B cell (primary cell): Measurements from ENCODE around the gene SH3BP2. TPM values are rescaled to one million over a fixed set of nuclear protein-coding genes. Genes with fewer than 3 reads are reported as not detected.

ENCODE experiments used
- ATAC-seq: fragments of 200-7000 bp; cut with Tn5 transposase; one replicate; pipeline ENCODE4 v1.10.0; 2021; ENCODE audit warnings: low read depth, mild to moderate bottlenecking, moderate number of reproducible peaks, moderate library complexity
- CTCF ChIA-PET: fragments of 350-600 bp; sonication (Branson Sonifier 250); formaldehyde crosslinking; loops from one replicate; lab custom pipeline; 2021; ENCODE audit warnings: antibody characterized with exemption, inconsistent platforms; lab: Charles Lee
- POLR2A ChIA-PET: fragments of 350-600 bp; sonication (Branson Sonifier 250); formaldehyde crosslinking; loops from one replicate; lab custom pipeline; 2021; ENCODE audit warnings: antibody characterized with exemption; lab: Charles Lee
- DNase-seq: peaks from one replicate; pipeline ENCODE4 v3.0.0; 2013
- H2AFZ ChIP-seq: 2 replicates; pipeline ENCODE4 v1.6.1; 2012; ENCODE audit warnings: mild to moderate bottlenecking, low read depth, low read length; ENCODE audit not compliant: insufficient read depth, poor library complexity, severe bottlenecking
- H3K27ac ChIP-seq, 2 donors: 1 replicate in 1 of 2; 2 replicates in 1 of 2; pipeline ENCODE4 v1.5.1; 2012 to 2013; ENCODE audit warnings: low read length in 2 of 2, mild to moderate bottlenecking in 2 of 2, moderate library complexity in 1 of 2
- H3K27me3 ChIP-seq, 4 experiments: fragments of 200-600 bp in 1 of 4; sonication (generic) in 1 of 4; replicated peaks in 1 of 4; 1 replicate in 2 of 4; 2 replicates in 2 of 4; pipeline versions ENCODE4 v1.6.1 to v1.7.0; 2013 to 2016; ENCODE audit warnings: low read length in 3 of 4, mild to moderate bottlenecking in 2 of 4, mixed read lengths in 1 of 4, moderate library complexity in 1 of 4; ENCODE audit not compliant: insufficient read depth in 4 of 4, control insufficient read depth in 3 of 4; ENCODE audit errors: control extremely low read depth in 1 of 4
- H3K36me3 ChIP-seq, 2 experiments: replicated peaks in 1 of 2; 1 replicate in 1 of 2; 2 replicates in 1 of 2; pipeline versions ENCODE4 v1.6.1 to v1.7.1; 2013; ENCODE audit warnings: low read length in 1 of 2; ENCODE audit not compliant: insufficient read depth in 2 of 2, control insufficient read depth in 1 of 2; ENCODE audit errors: control extremely low read depth in 1 of 2, extremely low read depth in 1 of 2
- H3K4me1 ChIP-seq, 2 donors: fragments of 200-600 bp in 1 of 2; sonication (generic) in 1 of 2; 1 replicate in 1 of 2; 2 replicates in 1 of 2; pipeline versions ENCODE4 v1.5.1 to v1.6.1; 2013 to 2017; ENCODE audit warnings: low read length in 2 of 2; ENCODE audit not compliant: control insufficient read depth in 2 of 2, insufficient read depth in 2 of 2
- H3K4me2 ChIP-seq: replicated peaks from 2 replicates; pipeline ENCODE3; 2012; ENCODE audit warnings: mild to moderate bottlenecking, low read depth, low read length; ENCODE audit not compliant: poor library complexity, severe bottlenecking
- H3K4me3 ChIP-seq, 5 experiments: fragments of 200-600 bp in 1 of 5; sonication (generic) in 1 of 5; 1 replicate in 3 of 5; 2 replicates in 2 of 5; pipeline versions ENCODE4 v1.5.1 to v1.7.0; 2011 to 2016; ENCODE audit warnings: low read length in 4 of 5, mild to moderate bottlenecking in 4 of 5, low read depth in 2 of 5, control low read depth in 1 of 5, moderate library complexity in 1 of 5; ENCODE audit not compliant: insufficient read depth in 1 of 5; ENCODE audit errors: control extremely low read depth in 1 of 5, extremely low read depth in 1 of 5
- H3K79me2 ChIP-seq: fragments of 200-600 bp; sonication (generic); one replicate; pipeline ENCODE4 v1.6.0; 2016; ENCODE audit warnings: low read length; ENCODE audit not compliant: control insufficient read depth, insufficient read depth
- H3K9ac ChIP-seq: fragments of 200-600 bp; sonication (generic); 2 replicates; pipeline ENCODE4 v1.6.1; 2017; ENCODE audit warnings: mild to moderate bottlenecking, low read length, moderate library complexity
- H3K9me3 ChIP-seq, 3 donors: one replicate each; pipeline versions ENCODE4 v1.6.1 to v1.7.1; 2013; ENCODE audit warnings: low read length in 2 of 3; ENCODE audit not compliant: control insufficient read depth in 2 of 3, insufficient read depth in 1 of 3; ENCODE audit errors: control extremely low read depth in 1 of 3
- H4K20me1 ChIP-seq: 2 replicates; pipeline ENCODE4 v1.6.0; 2012; ENCODE audit warnings: mild to moderate bottlenecking, low read length; ENCODE audit not compliant: insufficient read depth, control insufficient read depth, poor library complexity, severe bottlenecking
- H3K27ac Mint-ChIP-seq: one replicate; pipeline ENCODE4 v1.8.0; 2021; ENCODE audit warnings: mixed read lengths
- H3K27me3 Mint-ChIP-seq: one replicate; pipeline ENCODE4 v1.8.0; 2021; ENCODE audit warnings: mixed read lengths
- H3K4me1 Mint-ChIP-seq: one replicate; pipeline ENCODE4 v1.8.0; 2021; ENCODE audit warnings: mixed read lengths
- H3K4me3 Mint-ChIP-seq: one replicate; pipeline ENCODE4 v1.8.0; 2021; ENCODE audit warnings: mixed read lengths
- H3K9me3 Mint-ChIP-seq: one replicate; pipeline ENCODE4 v1.8.0; 2022; ENCODE audit warnings: mixed read lengths; ENCODE audit not compliant: insufficient read depth
- EZH2 ChIP-seq: IDR thresholded peaks from 2 replicates; pipeline ENCODE4 v1.6.1; 2012; ENCODE audit warnings: borderline replicate concordance, low read depth, mild to moderate bottlenecking, moderate library complexity, low read length; ENCODE audit not compliant: insufficient read depth, poor library complexity, severe bottlenecking
- WGBS: methylation state at CpG from one replicate; pipeline ENCODE4 v1.1.5; 2013; ENCODE audit warnings: missing lambda C conversion rate; ENCODE audit not compliant: insufficient coverage; 5-methylcytosine and 5-hydroxymethylcytosine counted together
- intact Hi-C: fragments of 100-400 bp; cut with micrococcal nuclease; formaldehyde crosslinking; loops from one replicate; pipeline ENCODE4 v1.10.0; 2022
- polyA plus RNA-seq: library from polyadenylated mRNA; depleted of rRNA; stranded (reverse); fragments of >200 nt; gene quantifications from 2 replicates; pipeline ENCODE4 v1.2.3, GENCODE V29; 2012
- total RNA-seq, 2 donors: library from RNA; stranded (reverse); fragments of 120-200 nt in 1 of 2; gene quantifications; 1 replicate in 1 of 2; 2 replicates in 1 of 2; pipeline versions ENCODE4 v1.2.3 to v1.2.4, GENCODE V29; 2013 to 2022
- TF ChIP-seq, protein P1 (sequence below): fragments of 200-600 bp; IDR thresholded peaks from one replicate; pipeline ENCODE4 v1.8.0; 2022; ENCODE audit warnings: antibody characterized with exemption, mild to moderate bottlenecking

Gene SH3BP2
- total and polyA plus RNA-seq, 2 donors (not counting 1 experiment from before 2014, with no cell fraction given) = 30.8 to 219 TPM

GRCh38 chr4:2849267-2850152, 56.6 kb downstream of the SH3BP2 start:
- peaks cover 19% of the 10 kb centered on the region for H4K20me1 ChIP-seq
- peak overlapping the region; percentile 3 for H3K4me2 ChIP-seq
- peak overlapping the region in 1 of 2 donors; percentile 69 for H3K27ac ChIP-seq
- no peak for DNase-seq
- ChIA-PET POLR2A (interaction anchor here (0.9 to 2.2 kb wide), 3 partner anchors 12 to 114 kb away, joined by 3 to 7 read pairs (median 6); partner anchors contain the start of genes GRK4 and NOP14), CTCF (interaction anchor here (0.7 to 1.4 kb wide), 3 partner anchors 15 to 82 kb away, joined by 3 to 4 read pairs (median 3); no protein-coding TSS in a partner anchor)
- no peaks in the 10 kb centered on the region for H3K27me3 Mint-ChIP-seq
- peak overlapping the region; percentile 70 for H3K27ac Mint-ChIP-seq
- TF ChIP-seq EZH2 = no peak
- TF ChIP-seq, protein P1, sequence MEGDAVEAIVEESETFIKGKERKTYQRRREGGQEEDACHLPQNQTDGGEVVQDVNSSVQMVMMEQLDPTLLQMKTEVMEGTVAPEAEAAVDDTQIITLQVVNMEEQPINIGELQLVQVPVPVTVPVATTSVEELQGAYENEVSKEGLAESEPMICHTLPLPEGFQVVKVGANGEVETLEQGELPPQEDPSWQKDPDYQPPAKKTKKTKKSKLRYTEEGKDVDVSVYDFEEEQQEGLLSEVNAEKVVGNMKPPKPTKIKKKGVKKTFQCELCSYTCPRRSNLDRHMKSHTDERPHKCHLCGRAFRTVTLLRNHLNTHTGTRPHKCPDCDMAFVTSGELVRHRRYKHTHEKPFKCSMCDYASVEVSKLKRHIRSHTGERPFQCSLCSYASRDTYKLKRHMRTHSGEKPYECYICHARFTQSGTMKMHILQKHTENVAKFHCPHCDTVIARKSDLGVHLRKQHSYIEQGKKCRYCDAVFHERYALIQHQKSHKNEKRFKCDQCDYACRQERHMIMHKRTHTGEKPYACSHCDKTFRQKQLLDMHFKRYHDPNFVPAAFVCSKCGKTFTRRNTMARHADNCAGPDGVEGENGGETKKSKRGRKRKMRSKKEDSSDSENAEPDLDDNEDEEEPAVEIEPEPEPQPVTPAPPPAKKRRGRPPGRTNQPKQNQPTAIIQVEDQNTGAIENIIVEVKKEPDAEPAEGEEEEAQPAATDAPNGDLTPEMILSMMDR = no peak
- H3K4me3 Mint-ChIP-seq = peak overlapping the region; percentile 57
- H3K4me3 ChIP-seq = no peak overlapping the region
- 88% methylated on average over 3 of the region's 9 CpGs for WGBS
- H3K9ac ChIP-seq = no peak overlapping the region
- no peak overlapping the region for H2AFZ ChIP-seq
- intact Hi-C loops = loop anchor here (5.0 to 10.0 kb wide), 5 partner anchors 83 to 365 kb away; partner anchors contain the start of genes GRK4 and NOP14
- no peak for ATAC-seq
- peaks cover 4 to 8% of the 10 kb centered on the region in 2 experiments for H3K36me3 ChIP-seq
- peaks cover 82% of the 10 kb centered on the region for H3K79me2 ChIP-seq
- H3K9me3 ChIP-seq = peaks cover 0 to 4% (median 0%) of the 10 kb centered on the region in 3 donors
- no peaks in the 10 kb centered on the region for H3K27me3 ChIP-seq
- peaks cover 82% of the 10 kb centered on the region in 2 donors for H3K4me1 ChIP-seq
- peaks cover 84% of the 10 kb centered on the region for H3K4me1 Mint-ChIP-seq
- H3K9me3 Mint-ChIP-seq = no peaks in the 10 kb centered on the region
